H1 (cell line): ENCODE measurements around the gene DYSF. TPM values are rescaled to one million over a fixed set of nuclear protein-coding genes. Genes with fewer than 3 reads are reported as not detected.
A peak's percentile ranks its signal among the peaks of the same experiment; 100 is the strongest.

Experiments used
- CTCF ChIA-PET: fragments of 300-600 bp; sonication (Branson Sonifier 250); formaldehyde crosslinking; loops from one replicate; lab custom pipeline; 2021; ENCODE audit not compliant: partially characterized antibody; lab: Charles Lee
- POLR2A ChIA-PET: fragments of 300-600 bp; sonication (Branson Sonifier 250); formaldehyde crosslinking; loops from one replicate; lab custom pipeline; 2021; ENCODE audit warnings: inconsistent platforms; ENCODE audit not compliant: partially characterized antibody; lab: Charles Lee
- DNase-seq, 2 experiments: peaks; one replicate each; pipeline versions ENCODE4 v3.0.0 to v3.0.0-alpha.2; 2010 to 2022; ENCODE audit warnings: low spot score in 2 of 2, low read depth in 1 of 2, mixed read lengths in 1 of 2
- FAIRE-seq: peaks from 2 replicates; lab custom pipeline; 2011; peaks lifted over from hg19 to GRCh38; lab: Jason Lieb, UNC
- H2AFZ ChIP-seq: 2 replicates; pipeline ENCODE4 v1.8.1; 2012; ENCODE audit warnings: low read length, inconsistent platforms
- H2AK5ac ChIP-seq: 2 replicates; pipeline ENCODE4 v1.6.1; 2013; ENCODE audit warnings: low read depth, low read length
- H2BK120ac ChIP-seq: replicated peaks from 2 replicates; pipeline ENCODE3; 2013; ENCODE audit warnings: low read depth, low read length, inconsistent platforms
- H2BK12ac ChIP-seq: 2 replicates; pipeline ENCODE4 v1.6.1; 2013; ENCODE audit warnings: low read depth, low read length
- H2BK15ac ChIP-seq: 2 replicates; pipeline ENCODE4 v1.6.1; 2013; ENCODE audit warnings: low read length
- H2BK20ac ChIP-seq: 2 replicates; pipeline ENCODE4 v1.6.1; 2013; ENCODE audit warnings: low read length
- H2BK5ac ChIP-seq: 2 replicates; pipeline ENCODE4 v1.6.1; 2013; ENCODE audit warnings: low read depth, low read length
- H3K14ac ChIP-seq: 2 replicates; pipeline ENCODE4 v1.6.1; 2013; ENCODE audit warnings: inconsistent platforms; ENCODE audit not compliant: insufficient read length
- H3K18ac ChIP-seq: 2 replicates; pipeline ENCODE4 v1.6.1; 2013; ENCODE audit warnings: low read length; ENCODE audit errors: extremely low read depth
- H3K23ac ChIP-seq: 2 replicates; pipeline ENCODE4 v1.6.1; 2013; ENCODE audit warnings: inconsistent platforms; ENCODE audit not compliant: insufficient read length
- H3K23me2 ChIP-seq: 2 replicates; pipeline ENCODE4 v1.6.1; 2013; ENCODE audit warnings: low read depth, low read length
- H3K27ac ChIP-seq: 2 replicates; pipeline ENCODE4 v1.6.1; 2011; ENCODE audit warnings: low read depth, low read length, inconsistent platforms
- H3K27me3 ChIP-seq, 4 experiments: replicated peaks in 1 of 4; 1 replicate in 1 of 4; 2 replicates in 3 of 4; pipeline versions ENCODE4 v1.6.1 to v1.8.1; 2011 to 2013; ENCODE audit warnings: low read length in 3 of 4, mild to moderate bottlenecking in 3 of 4, inconsistent platforms in 2 of 4, mixed read lengths in 2 of 4, moderate library complexity in 1 of 4; ENCODE audit not compliant: control insufficient read depth in 3 of 4, insufficient read depth in 3 of 4; ENCODE audit errors: extremely low read depth in 1 of 4
- H3K36me3 ChIP-seq, 4 experiments: 2 replicates each; pipeline versions ENCODE4 v1.6.1 to v1.8.1; 2011 to 2013; ENCODE audit warnings: mild to moderate bottlenecking in 4 of 4, low read length in 3 of 4, moderate library complexity in 2 of 4, control low read depth in 1 of 4, inconsistent platforms in 1 of 4; ENCODE audit not compliant: insufficient read depth in 4 of 4, control insufficient read depth in 2 of 4
- H3K4ac ChIP-seq: replicated peaks from 2 replicates; pipeline ENCODE3; 2013; ENCODE audit warnings: low read length, low read depth, mixed read lengths, inconsistent platforms; ENCODE audit not compliant: insufficient read length
- H3K4me1 ChIP-seq, 4 experiments: replicated peaks in 1 of 4; 1 replicate in 1 of 4; 2 replicates in 3 of 4; pipeline versions ENCODE4 v1.6.1 to v1.8.1; 2011 to 2013; ENCODE audit warnings: low read length in 3 of 4, inconsistent platforms in 2 of 4, mixed read lengths in 1 of 4; ENCODE audit not compliant: insufficient read depth in 4 of 4, control insufficient read depth in 3 of 4
- H3K4me2 ChIP-seq, 2 experiments: 2 replicates each; pipeline versions ENCODE4 v1.6.1 to v1.8.1; 2011 to 2013; ENCODE audit warnings: low read depth in 2 of 2, low read length in 2 of 2, control low read depth in 1 of 2, inconsistent platforms in 1 of 2, mild to moderate bottlenecking in 1 of 2; ENCODE audit not compliant: insufficient read depth in 1 of 2
- H3K4me3 ChIP-seq, 4 experiments: fragments of 200-600, 300-600 bp in 1 of 4; sonication (generic), shearing (Covaris generic), sonication (Bioruptor Twin) in 1 of 4; 2 replicates each; pipeline versions ENCODE4 v1.5.1 to v1.8.1; 2011 to 2016; ENCODE audit warnings: low read length in 4 of 4, low read depth in 3 of 4, control low read depth in 2 of 4, inconsistent platforms in 2 of 4, mild to moderate bottlenecking in 2 of 4, mixed read lengths in 1 of 4, moderate library complexity in 1 of 4; ENCODE audit not compliant: insufficient read depth in 2 of 4; ENCODE audit errors: extremely low read depth in 1 of 4
- H3K56ac ChIP-seq: replicated peaks from 2 replicates; pipeline ENCODE3; 2013; ENCODE audit warnings: low read depth, mild to moderate bottlenecking, mixed read lengths, low read length, inconsistent platforms; ENCODE audit not compliant: insufficient read length
- H3K79me1 ChIP-seq: 2 replicates; pipeline ENCODE4 v1.6.1; 2013; ENCODE audit warnings: low read depth, low read length, control low read depth
- H3K79me2 ChIP-seq, 2 experiments: 2 replicates each; pipeline versions ENCODE4 v1.6.1 to v1.8.1; 2012 to 2013; ENCODE audit warnings: low read length in 2 of 2, mild to moderate bottlenecking in 2 of 2, inconsistent platforms in 1 of 2; ENCODE audit not compliant: insufficient read depth in 2 of 2, control insufficient read depth in 1 of 2
- H3K9ac ChIP-seq, 4 experiments: replicated peaks in 1 of 4; 1 replicate in 1 of 4; 2 replicates in 3 of 4; pipeline versions ENCODE4 v1.6.1 to v1.8.1; 2011 to 2013; ENCODE audit warnings: low read depth in 3 of 4, low read length in 3 of 4, control low read depth in 2 of 4, mild to moderate bottlenecking in 2 of 4, moderate library complexity in 2 of 4, inconsistent platforms in 1 of 4; ENCODE audit errors: extremely low read depth in 1 of 4
- H3K9me3 ChIP-seq, 2 experiments: 2 replicates each; pipeline versions ENCODE4 v1.6.1 to v1.8.1; 2012 to 2013; ENCODE audit warnings: mild to moderate bottlenecking in 2 of 2, moderate library complexity in 2 of 2, control low read depth in 1 of 2, inconsistent platforms in 1 of 2, low read depth in 1 of 2, low read length in 1 of 2, mixed read lengths in 1 of 2; ENCODE audit not compliant: insufficient read depth in 2 of 2
- H4K20me1 ChIP-seq, 2 experiments: replicated peaks in 1 of 2; 2 replicates each; pipeline versions ENCODE3 to v1.8.1; 2011 to 2013; ENCODE audit warnings: inconsistent platforms in 2 of 2, low read length in 2 of 2, mild to moderate bottlenecking in 1 of 2; ENCODE audit not compliant: insufficient read depth in 2 of 2, control insufficient read depth in 1 of 2
- H4K5ac ChIP-seq: 2 replicates; pipeline ENCODE4 v1.6.1; 2013; ENCODE audit warnings: low read length, low read depth, mixed read lengths, inconsistent platforms; ENCODE audit not compliant: insufficient read length
- H4K8ac ChIP-seq: 2 replicates; pipeline ENCODE4 v1.8.0; 2013; ENCODE audit warnings: mild to moderate bottlenecking, moderate library complexity, low read length, inconsistent platforms; ENCODE audit not compliant: insufficient read depth; ENCODE audit errors: extremely low read depth
- H4K91ac ChIP-seq: replicated peaks from 2 replicates; pipeline ENCODE3; 2013; ENCODE audit warnings: low read length, mixed read lengths, inconsistent platforms; ENCODE audit not compliant: insufficient read length
- ASH2L ChIP-seq: fragments of 200-600, 300-600 bp; sonication (generic); IDR thresholded peaks from one replicate; pipeline ENCODE4 v1.7.1; 2017; ENCODE audit warnings: low read length
- CREB1 ChIP-seq: IDR thresholded peaks from 2 replicates; pipeline ENCODE4 v1.6.1; 2012; ENCODE audit warnings: inconsistent platforms
- GABPA ChIP-seq: IDR thresholded peaks from 2 replicates; pipeline ENCODE4 v1.6.1; 2011; ENCODE audit warnings: mild to moderate bottlenecking, low read length, moderate library complexity, borderline replicate concordance; ENCODE audit not compliant: insufficient read depth
- NRF1 ChIP-seq: IDR thresholded peaks from 2 replicates; pipeline ENCODE4 v1.6.1; 2011; ENCODE audit warnings: mild to moderate bottlenecking, low read depth, low read length, improper control_type of control experiment
- RAD21 ChIP-seq, 2 experiments: IDR thresholded peaks in 1 of 2; conservative IDR thresholded peaks in 1 of 2; 2 replicates each; pipeline ENCODE4 v1.6.1; 2011; ENCODE audit warnings: low read depth in 2 of 2, low read length in 2 of 2, improper control_type of control experiment in 1 of 2, inconsistent platforms in 1 of 2, mild to moderate bottlenecking in 1 of 2, moderate library complexity in 1 of 2
- RNF2 ChIP-seq: fragments of 200-900, 300-1000 bp; sonication (generic); IDR thresholded peaks from 2 replicates; pipeline ENCODE4 v1.7.1; 2016; ENCODE audit warnings: borderline replicate concordance, low read depth, mild to moderate bottlenecking, antibody characterized with exemption, low read length; ENCODE audit not compliant: poor library complexity, severe bottlenecking; ENCODE audit errors: missing control alignments
- SP2 ChIP-seq: IDR thresholded peaks from 2 replicates; pipeline ENCODE4 v1.6.1; 2012; ENCODE audit warnings: mild to moderate bottlenecking, low read length, inconsistent platforms
- TEAD4 ChIP-seq: IDR thresholded peaks from 2 replicates; pipeline ENCODE4 v1.6.1; 2012; ENCODE audit warnings: low read depth, low read length, inconsistent platforms, mixed read lengths
- WGBS, 2 experiments: shearing (Covaris generic) in 1 of 2; methylation state at CpG; one replicate each; pipeline versions ENCODE4 v1.1.6 to v1.1.7; 2013 to 2015; ENCODE audit warnings: low lambda C conversion rate in 2 of 2, mixed read lengths in 2 of 2, inconsistent platforms in 1 of 2, low coverage in 1 of 2, missing lambda C conversion rate in 1 of 2; ENCODE audit not compliant: insufficient replicate concordance in 2 of 2, insufficient coverage in 1 of 2, insufficient read length in 1 of 2; ENCODE audit errors: extremely low coverage in 1 of 2, missing lambda C conversion rate in 1 of 2; 5-methylcytosine and 5-hydroxymethylcytosine counted together
- polyA plus RNA-seq, 7 experiments: library from polyadenylated mRNA; depleted of rRNA in 3 of 7; stranded (reverse) in 5 of 7; unstranded in 2 of 7; fragments of >200 nt in 5 of 7; fragments of 200-250 nt in 2 of 7; gene quantifications; 1 replicate in 5 of 7; 2 replicates in 1 of 7; 4 replicates in 1 of 7; pipeline versions ENCODE4 v1.2.1 to v1.2.3, GENCODE V29; 2011 to 2013; ENCODE audit warnings: missing spikeins in 2 of 7, mixed read lengths in 2 of 7
- total RNA-seq: library from RNA; stranded (reverse); fragmentation: NEBNext Ultra II Directional; extraction: Animal tissue kit (Norgen Biotek cat#: 25700); gene quantifications from 2 replicates; pipeline ENCODE4 v1.2.1, GENCODE V29; 2021

DYSF gene
- total and polyA plus RNA-seq, 2 of the 8 experiments (the other 6 are each of a cell fraction or from before 2014, with no cell fraction given): 5.8 to 7.1 TPM

DNA sequence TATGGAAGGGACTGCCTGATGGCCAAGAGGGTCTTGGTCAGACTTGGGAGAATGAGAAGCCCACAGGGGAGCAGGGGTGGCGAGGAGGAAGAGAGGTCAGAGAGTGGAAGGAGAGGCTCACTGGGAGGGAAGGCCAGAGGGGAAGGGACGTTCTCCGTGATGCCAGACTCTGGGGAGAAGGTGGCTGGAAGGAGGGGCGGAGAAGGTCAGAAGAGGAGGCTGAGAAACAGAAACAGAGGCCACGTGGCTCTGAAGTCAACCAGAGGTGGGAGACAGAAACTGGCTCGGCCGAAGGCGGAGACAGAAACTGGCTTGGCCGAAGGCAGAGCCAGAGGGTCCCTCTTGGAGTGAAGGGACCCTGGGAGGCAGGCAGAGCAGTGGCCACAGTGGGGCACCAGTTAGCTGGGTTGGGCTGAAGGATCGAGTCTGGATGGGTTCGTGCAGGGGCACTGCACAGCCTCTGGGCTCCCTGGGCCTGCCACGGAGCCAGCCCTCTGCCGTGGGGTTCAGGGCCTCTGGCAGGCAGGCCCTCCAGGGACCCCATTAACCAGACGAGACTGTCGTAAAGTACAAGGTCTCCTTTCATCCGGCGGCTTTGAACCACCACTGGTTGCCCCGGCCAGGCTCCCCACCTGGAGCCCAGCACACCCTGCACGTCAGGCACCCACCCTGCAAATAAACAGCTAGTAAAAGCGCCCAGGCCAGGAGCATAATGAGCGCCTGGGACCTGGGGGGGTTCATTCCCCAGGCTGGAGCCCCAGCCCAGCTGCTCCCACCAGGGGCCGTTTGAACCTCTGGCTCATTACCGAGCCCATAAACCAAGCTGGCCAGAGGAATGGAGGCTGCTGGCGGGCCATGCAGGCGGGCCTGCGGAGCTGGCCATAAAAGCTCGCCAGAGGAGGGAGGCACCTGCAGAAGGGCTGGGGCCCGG lies 218.8 kb downstream of the DYSF start:
- DNase-seq: peak in 1 of 2 experiments; percentile 60
- CTCF ChIA-PET: interaction anchor here (0.8 to 10.2 kb wide), 21 partner anchors 9 to 162 kb away, joined by 3 to 97 read pairs (median 3); no protein-coding TSS in a partner anchor
- no peak overlapping the region for H3K4me3 ChIP-seq
- TF ChIP-seq RAD21 (IDR thresholded peaks at IDR 0.05 in 1 of 2, conservative IDR thresholded peaks at IDR 0.05 in 1 of 2; ENCODE audit: low read depth in 2 of 2, low read length in 2 of 2): peak; percentile 76 to 83
- no peak for TF ChIP-seq RNF2
- TF ChIP-seq ASH2L: no peak
- TF ChIP-seq NRF1: no peak
- TF ChIP-seq TEAD4: no peak
- TF ChIP-seq CREB1: no peak
- no peak for TF ChIP-seq SP2
- no peak for TF ChIP-seq GABPA

More for the DNA sequence above, 218.8 kb downstream of the DYSF start:
- Histone ChIP-seq H2BK12ac (no peak overlapping the region), H2BK5ac (no peak overlapping the region; the same call in 1 of the 2 replicates), H3K27ac (no peak overlapping the region), H3K23ac (no peak overlapping the region), H4K5ac (no peak overlapping the region), H3K9me3 (no peaks in the 10 kb centered on the region), H2BK15ac (no peak overlapping the region), H3K36me3 (no peaks in the 10 kb centered on the region), H2AFZ (no peak overlapping the region), H3K4ac (peak overlapping the region; percentile 44), H3K79me1 (no peaks in the 10 kb centered on the region), H3K56ac (no peak overlapping the region), H4K91ac (no peak overlapping the region), H4K20me1 (no peaks in the 10 kb centered on the region), H4K8ac (no peak overlapping the region; the same call in 1 of the 2 replicates), H3K79me2 (no peaks in the 10 kb centered on the region), H3K18ac (no peak overlapping the region), H3K14ac (no peak overlapping the region), H2BK120ac (no peak overlapping the region), H2BK20ac (no peak overlapping the region), H3K4me1 (no peaks in the 10 kb centered on the region; a peak in 1 of 7 replicates), H3K23me2 (no peaks in the 10 kb centered on the region; the same call in 1 of the 2 replicates), H2AK5ac (no peak overlapping the region), H3K27me3 (no peaks in the 10 kb centered on the region), H3K9ac (no peak overlapping the region), H3K4me2 (no peak overlapping the region)
- POLR2A ChIA-PET: interaction anchor here (0.6 kb wide), 1 partner anchor 293 kb away, joined by 3 read pairs; no protein-coding TSS in a partner anchor
- 87% methylated on average over 24 of the region's 28 CpGs; no CpG with 5 or more reads in 1 of the 2 experiments for WGBS, 2 experiments
- FAIRE-seq: no peak
